MCF 10A (cell line): ENCODE results near the gene TCP10L. TPM values are rescaled to one million over a fixed set of nuclear protein-coding genes. Genes with fewer than 3 reads are reported as not detected.

Experiments used
- BruUV-seq: library from RNA; stranded (reverse); fragments of 400-500 nt; replicated peaks from 2 replicates; lab custom pipeline; 2021; lab: Mats Ljungman, UMichigan
- CTCF ChIA-PET: fragments of 300-600 bp; sonication (Branson Sonifier 250); formaldehyde crosslinking; extraction: SDS; loops from one replicate; lab custom pipeline; 2021; ENCODE audit warnings: antibody characterized with exemption, inconsistent platforms; lab: Yijun Ruan, JAX
- POLR2A ChIA-PET: fragments of 300-600, 350-650 bp; sonication (Branson Sonifier 250); formaldehyde crosslinking; extraction: SDS; loops from one replicate; lab custom pipeline; 2020; ENCODE audit warnings: antibody characterized with exemption, inconsistent platforms; lab: Yijun Ruan, JAX
- DNase-seq: peaks from one replicate; pipeline ENCODE4 v3.0.0-alpha.2; 2018; ENCODE audit not compliant: unreplicated experiment
- H3K27ac Mint-ChIP-seq: one replicate; pipeline ENCODE4 v1.8.0; 2022; ENCODE audit warnings: mild to moderate bottlenecking, low read depth, mixed read lengths; ENCODE audit not compliant: unreplicated experiment
- H3K27me3 Mint-ChIP-seq: one replicate; pipeline ENCODE4 v1.8.0; 2022; ENCODE audit warnings: mixed read lengths; ENCODE audit not compliant: insufficient read depth, unreplicated experiment
- H3K36me3 Mint-ChIP-seq: one replicate; pipeline ENCODE4 v1.8.0; 2022; ENCODE audit warnings: mild to moderate bottlenecking, moderate library complexity, mixed read lengths; ENCODE audit not compliant: insufficient read depth, unreplicated experiment
- H3K4me1 Mint-ChIP-seq: one replicate; pipeline ENCODE4 v1.8.0; 2022; ENCODE audit warnings: mixed read lengths; ENCODE audit not compliant: insufficient read depth, unreplicated experiment
- H3K4me3 Mint-ChIP-seq: one replicate; pipeline ENCODE4 v1.8.0; 2022; ENCODE audit warnings: mild to moderate bottlenecking, moderate library complexity, mixed read lengths; ENCODE audit not compliant: unreplicated experiment
- H3K9me3 Mint-ChIP-seq: one replicate; pipeline ENCODE4 v1.8.0; 2022; ENCODE audit warnings: mixed read lengths; ENCODE audit not compliant: unreplicated experiment
- CTCF ChIP-seq: fragments of 200-600 bp; IDR thresholded peaks from one replicate; pipeline ENCODE4 v1.8.0; 2022; ENCODE audit warnings: antibody characterized with exemption, mild to moderate bottlenecking; ENCODE audit not compliant: unreplicated experiment
- intact Hi-C: fragments of 100-400 bp; cut with micrococcal nuclease; formaldehyde crosslinking; loops from 2 replicates; pipeline ENCODE4 v1.14.1; 2022
- total RNA-seq: library from RNA; stranded (reverse); gene quantifications from 2 replicates; pipeline ENCODE4 v1.2.3, GENCODE V29; 2022

TCP10L gene
- total RNA-seq, 1 experiment from 2014 or later, result not detected

DNA sequence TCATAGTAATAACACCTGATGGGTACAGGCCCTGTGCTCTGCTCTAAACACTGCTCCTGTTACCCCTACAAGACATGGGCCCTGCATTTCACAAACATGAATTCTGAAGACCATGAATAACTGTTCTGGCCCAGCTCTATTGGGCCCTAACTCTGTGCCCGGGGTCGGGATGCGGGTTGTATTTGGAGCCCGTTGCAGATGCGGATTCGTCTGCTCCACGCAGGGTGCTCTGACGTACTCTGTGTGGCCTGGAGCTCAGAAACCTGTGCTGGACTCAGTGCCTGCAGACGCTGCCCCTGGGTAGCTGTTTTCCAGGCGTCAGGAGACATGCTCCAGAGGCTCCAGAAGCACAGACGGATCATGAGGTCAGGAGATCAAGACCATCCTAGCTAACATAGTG lies 10.1 kb upstream of the TCP10L start:
- TF ChIP-seq CTCF, result no peak
- no peak for DNase-seq
- Mint-ChIP-seq H3K27ac (no peak overlapping the region), H3K36me3 (peaks cover 18% of the 10 kb centered on the region), H3K9me3 (no peaks in the 10 kb centered on the region), H3K27me3 (no peaks in the 10 kb centered on the region), H3K4me3 (no peak overlapping the region), H3K4me1 (peaks cover 13% of the 10 kb centered on the region)
- intact Hi-C loops, result no loop called here
- BruUV-seq, result no TSS peak
- POLR2A ChIA-PET, result interaction anchor here (1.2 kb wide), 1 partner anchor 173 kb away, joined by 5 read pairs; no protein-coding TSS in a partner anchor
- CTCF ChIA-PET, result interaction anchor here (0.6 to 1.9 kb wide), 3 partner anchors 26 to 296 kb away, joined by 3 to 9 read pairs (median 4); no protein-coding TSS in a partner anchor

DNA sequence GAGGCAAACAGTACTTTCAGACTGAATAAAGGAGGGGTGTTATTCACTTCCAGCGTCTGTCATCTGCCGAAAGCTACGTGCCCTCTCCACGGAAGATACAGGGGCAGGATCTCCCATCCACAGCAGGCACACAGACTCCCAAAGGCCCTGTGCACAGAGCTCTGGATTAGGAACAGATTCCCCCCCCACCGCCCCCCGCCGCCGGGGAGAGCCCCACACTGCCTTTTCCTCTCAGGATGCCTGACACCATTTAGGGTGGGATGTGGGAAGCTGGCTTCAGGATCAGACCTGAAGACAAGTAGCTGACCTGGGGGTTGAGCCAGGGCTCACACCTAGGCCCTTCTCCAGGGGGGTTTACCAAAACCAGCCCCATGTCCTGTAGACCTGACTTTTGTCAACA lies 8.4 kb upstream of the TCP10L start:
- Mint-ChIP-seq H3K4me3 (no peak overlapping the region), H3K4me1 (peaks cover 13% of the 10 kb centered on the region), H3K9me3 (no peaks in the 10 kb centered on the region), H3K27ac (no peak overlapping the region), H3K36me3 (peaks cover 4% of the 10 kb centered on the region), H3K27me3 (no peaks in the 10 kb centered on the region)
- no peak for TF ChIP-seq CTCF
- no peak for DNase-seq
- ChIA-PET POLR2A (no interaction called here), CTCF (interaction anchor here (0.6 to 1.0 kb wide), 2 partner anchors 8 to 62 kb away, joined by 4 to 5 read pairs; no protein-coding TSS in a partner anchor)
- intact Hi-C loops, result no loop called here
- BruUV-seq, result no TSS peak

- no peak overlapping the region for H3K27ac Mint-ChIP-seq
These were observed 7.7 kb upstream of the TCP10L start for GRCh38 chr21:32592929-32593502.

More at GRCh38 chr21:32592929-32593502, 7.7 kb upstream of the TCP10L start:
- CTCF ChIA-PET, result interaction anchor here (0.6 to 1.0 kb wide), 2 partner anchors 9 to 61 kb away, joined by 4 to 5 read pairs; no protein-coding TSS in a partner anchor
- no peak for DNase-seq
- H3K9me3 Mint-ChIP-seq, result no peaks in the 10 kb centered on the region
- intact Hi-C loops, result no loop called here
- no peak for TF ChIP-seq CTCF
- H3K27me3 Mint-ChIP-seq, result no peaks in the 10 kb centered on the region
- H3K4me3 Mint-ChIP-seq, result no peak overlapping the region
- BruUV-seq, result no TSS peak
- POLR2A ChIA-PET, result interaction anchor here (0.6 kb wide), 1 partner anchor 11 kb away, joined by 3 read pairs; no protein-coding TSS in a partner anchor
- peaks cover 13% of the 10 kb centered on the region for H3K4me1 Mint-ChIP-seq
- H3K36me3 Mint-ChIP-seq, result no peaks in the 10 kb centered on the region
